Naive thymus-derived CD4-positive, alpha-beta T cell (primary cell): ENCODE results near the gene EEF1AKMT2. TPM values are rescaled to one million over a fixed set of nuclear protein-coding genes. Genes with fewer than 3 reads are reported as not detected.
A peak's percentile ranks its signal among the peaks of the same experiment; 100 is the strongest.
"Not testable (repeated sequence)": the region's sequence is repeated elsewhere in the genome, so short reads cannot be mapped to it uniquely, and the experiment has no call there.

Experiments
- ATAC-seq: fragments of 150-1000 bp; cut with Tn5 transposase; 2 replicates; pipeline ENCODE4 v1.10.0; 2021; ENCODE audit warnings: mild to moderate bottlenecking, moderate library complexity
- CTCF ChIA-PET: fragments of 350-600 bp; sonication (Branson Sonifier 250); formaldehyde crosslinking; loops from one replicate; lab custom pipeline; 2021; ENCODE audit warnings: antibody characterized with exemption; lab: Charles Lee
- POLR2A ChIA-PET: fragments of 350-600 bp; sonication (Branson Sonifier 250); formaldehyde crosslinking; loops from one replicate; lab custom pipeline; 2021; ENCODE audit warnings: antibody characterized with exemption, inconsistent platforms; lab: Charles Lee
- DNase-seq, 9 donors: peaks; one replicate each; pipeline versions ENCODE4 v3.0.0 to v3.0.0-alpha.2; 2020 to 2022; ENCODE audit warnings: mixed read lengths in 1 of 9
- H3K27ac ChIP-seq: one replicate; pipeline ENCODE4 v1.7.0; 2013; ENCODE audit warnings: mild to moderate bottlenecking, low read depth, low read length, moderate library complexity
- H3K27me3 ChIP-seq, 2 donors: one replicate each; pipeline ENCODE4 v1.7.0; 2013; ENCODE audit warnings: low read length in 2 of 2, mild to moderate bottlenecking in 2 of 2, moderate library complexity in 2 of 2; ENCODE audit not compliant: control insufficient read depth in 2 of 2, insufficient read depth in 2 of 2
- H3K36me3 ChIP-seq, 3 experiments: 1 replicate in 2 of 3; 2 replicates in 1 of 3; pipeline ENCODE4 v1.7.0; 2013; ENCODE audit warnings: low read length in 3 of 3, mild to moderate bottlenecking in 3 of 3, moderate library complexity in 1 of 3; ENCODE audit not compliant: insufficient read depth in 3 of 3, control insufficient read depth in 2 of 3
- H3K4me1 ChIP-seq, 2 donors: one replicate each; pipeline ENCODE4 v1.7.0; 2013; ENCODE audit warnings: low read length in 2 of 2, mild to moderate bottlenecking in 2 of 2, moderate library complexity in 1 of 2; ENCODE audit not compliant: control insufficient read depth in 2 of 2, insufficient read depth in 2 of 2
- H3K4me3 ChIP-seq: 2 replicates; pipeline ENCODE4 v1.7.0; 2013; ENCODE audit warnings: mild to moderate bottlenecking, low read length
- H3K9me3 ChIP-seq, 3 experiments: 1 replicate in 2 of 3; 2 replicates in 1 of 3; pipeline ENCODE4 v1.7.0; 2013; ENCODE audit warnings: low read length in 3 of 3; ENCODE audit not compliant: control insufficient read depth in 2 of 3
- H3K27ac Mint-ChIP-seq, 9 donors: one replicate each; pipeline ENCODE4 v1.8.0; 2020 to 2022; ENCODE audit warnings: mixed read lengths in 9 of 9, mild to moderate bottlenecking in 8 of 9, moderate library complexity in 5 of 9, inconsistent platforms in 2 of 9
- H3K27me3 Mint-ChIP-seq, 5 donors: one replicate each; pipeline ENCODE4 v1.8.0; 2021 to 2022; ENCODE audit warnings: mixed read lengths in 5 of 5, mild to moderate bottlenecking in 1 of 5
- H3K36me3 Mint-ChIP-seq, 5 donors: one replicate each; pipeline ENCODE4 v1.8.0; 2020 to 2022; ENCODE audit warnings: mixed read lengths in 5 of 5, mild to moderate bottlenecking in 3 of 5, inconsistent platforms in 1 of 5
- H3K4me1 Mint-ChIP-seq, 7 donors: one replicate each; pipeline ENCODE4 v1.8.0; 2020 to 2022; ENCODE audit warnings: mixed read lengths in 7 of 7, mild to moderate bottlenecking in 3 of 7, inconsistent platforms in 1 of 7
- H3K4me3 Mint-ChIP-seq, 10 donors: one replicate each; pipeline ENCODE4 v1.8.0; 2020 to 2022; ENCODE audit warnings: mild to moderate bottlenecking in 10 of 10, mixed read lengths in 10 of 10, moderate library complexity in 6 of 10, inconsistent platforms in 2 of 10
- H3K9me3 Mint-ChIP-seq, 11 donors: one replicate each; pipeline ENCODE4 v1.8.0; 2020 to 2022; ENCODE audit warnings: mixed read lengths in 11 of 11, mild to moderate bottlenecking in 4 of 11, inconsistent platforms in 1 of 11, moderate library complexity in 1 of 11
- intact Hi-C, 2 donors: fragments of 100-400 bp; cut with micrococcal nuclease; formaldehyde crosslinking; loops; one replicate each; pipeline ENCODE4 v1.15.1; 2023
- polyA plus RNA-seq, 2 donors: library from polyadenylated mRNA; unstranded; fragments of 300-500 nt; fragmentation: Illumina TruSeq; gene quantifications; one replicate each; pipeline ENCODE4 v1.2.3, GENCODE V29; 2021
- total RNA-seq, 6 experiments: library from RNA in 5 of 6; stranded (reverse) in 5 of 6; gene quantifications; 1 replicate in 5 of 6; 2 replicates in 1 of 6; pipeline ENCODE4 v1.2.3 and lab custom pipeline; 2021 to 2026

Gene EEF1AKMT2
- total and polyA plus RNA-seq, 7 experiments from 2014 or later, result 11.5 to 38.1 (median 22.0) TPM

- ChIA-PET CTCF (interaction anchor here (0.7 to 1.4 kb wide), 4 partner anchors 67 to 296 kb away, joined by 3 to 5 read pairs (median 4); no protein-coding TSS in a partner anchor), POLR2A (no interaction called here)
- Histone ChIP-seq H3K36me3 (peaks cover 12 to 49% (median 16%) of the 10 kb centered on the region in 3 experiments), H3K27ac (no peak overlapping the region), H3K27me3 (no peaks in the 10 kb centered on the region), H3K4me3 (no peak overlapping the region), H3K9me3 (no peaks in the 10 kb centered on the region), H3K4me1 (no peaks in the 10 kb centered on the region)
- Mint-ChIP-seq H3K27me3 (no peaks in the 10 kb centered on the region), H3K4me3 (no peak overlapping the region), H3K36me3 (peaks cover 0 to 33% (median 13%) of the 10 kb centered on the region in 5 donors), H3K27ac (peak overlapping the region in 2 of 9 donors; percentile 17 to 36), H3K4me1 (peaks cover 0 to 6% (median 0%) of the 10 kb centered on the region in 7 donors), H3K9me3 (no peaks in the 10 kb centered on the region)
- intact Hi-C loops, result loop anchor here (5.0 to 10.0 kb wide), 4 partner anchors 34 to 831 kb away; partner anchors contain the start of genes EEF1AKMT2 (in 1 of the 2) and FAM53B (in 1 of the 2)
- ATAC-seq (no peak), DNase-seq (no peak)
These were observed 34.6 kb upstream of the EEF1AKMT2 start for GRCh38 chr10:124826262-124826661.

GRCh38 chr10:124825702-124826101, 34.0 kb upstream of the EEF1AKMT2 start:
- H3K27me3 Mint-ChIP-seq, result no peaks in the 10 kb centered on the region
- no peak for DNase-seq
- H3K4me1 Mint-ChIP-seq, result peaks cover 0 to 6% (median 0%) of the 10 kb centered on the region in 7 donors
- H3K4me3 Mint-ChIP-seq, result no peak overlapping the region
- Histone ChIP-seq H3K4me3 (no peak overlapping the region), H3K9me3 (no peaks in the 10 kb centered on the region), H3K27ac (no peak overlapping the region), H3K4me1 (no peaks in the 10 kb centered on the region), H3K36me3 (peaks cover 12 to 46% (median 16%) of the 10 kb centered on the region in 3 experiments), H3K27me3 (no peaks in the 10 kb centered on the region)
- peaks cover 0 to 29% (median 12%) of the 10 kb centered on the region in 5 donors for H3K36me3 Mint-ChIP-seq
- H3K27ac Mint-ChIP-seq, result peak overlapping the region in 1 of 9 donors; percentile 17
- H3K9me3 Mint-ChIP-seq, result no peaks in the 10 kb centered on the region
- POLR2A ChIA-PET, result no interaction called here
- no peak for ATAC-seq
- intact Hi-C loops, result loop anchor here (5.0 to 10.0 kb wide), 4 partner anchors 33 to 831 kb away; partner anchors contain the start of genes EEF1AKMT2 (in 1 of the 2) and FAM53B (in 1 of the 2)
- CTCF ChIA-PET, result interaction anchor here (1.3 to 1.4 kb wide), 3 partner anchors 69 to 296 kb away, joined by 4 to 5 read pairs (median 4); no protein-coding TSS in a partner anchor

- H3K27me3 Mint-ChIP-seq, H3K4me3 Mint-ChIP-seq, H3K27me3 ChIP-seq, H3K4me3 ChIP-seq, ATAC-seq, H3K27ac ChIP-seq, DNase-seq, H3K4me1 Mint-ChIP-seq, POLR2A ChIA-PET, H3K9me3 Mint-ChIP-seq, H3K4me1 ChIP-seq, H3K9me3 ChIP-seq: not testable (repeated sequence)
- Mint-ChIP-seq H3K27ac (peak overlapping the region in 1 of 9 donors; percentile 54), H3K36me3 (peaks cover 0 to 31% (median 14%) of the 10 kb centered on the region in 5 donors)
- peaks cover 9 to 43% (median 12%) of the 10 kb centered on the region in 3 experiments for H3K36me3 ChIP-seq
- intact Hi-C loops, result loop anchor here (5.0 to 10.0 kb wide), 4 partner anchors 33 to 830 kb away; partner anchors contain the start of genes EEF1AKMT2 (in 1 of the 2) and FAM53B (in 1 of the 2)
- CTCF ChIA-PET, result interaction anchor here (1.4 kb wide), 1 partner anchor 84 kb away, joined by 4 read pairs; no protein-coding TSS in a partner anchor
These were observed 33.2 kb upstream of the EEF1AKMT2 start for GRCh38 chr10:124824932-124825331.

GRCh38 chr10:124824507-124824906, 32.8 kb upstream of the EEF1AKMT2 start:
- H3K27ac Mint-ChIP-seq, result peak overlapping the region in 1 of 9 donors; percentile 54
- H3K36me3 ChIP-seq, result peaks cover 5 to 39% (median 10%) of the 10 kb centered on the region in 3 experiments
- no peak overlapping the region for H3K27ac ChIP-seq
- intact Hi-C loops, result loop anchor here in 1 of 2 donors (10.0 kb wide), 1 partner anchor 830 kb away; no protein-coding TSS in a partner anchor
- H3K27me3 ChIP-seq, result no peaks in the 10 kb centered on the region
- DNase-seq (no peak), ATAC-seq (no peak)
- H3K27me3 Mint-ChIP-seq, result no peaks in the 10 kb centered on the region
- no peaks in the 10 kb centered on the region for H3K4me1 ChIP-seq
- H3K4me3 ChIP-seq, result no peak overlapping the region
- ChIA-PET CTCF (interaction anchor here (1.4 kb wide), 1 partner anchor 84 kb away, joined by 4 read pairs; no protein-coding TSS in a partner anchor), POLR2A (no interaction called here)
- peaks cover 0 to 6% (median 0%) of the 10 kb centered on the region in 7 donors for H3K4me1 Mint-ChIP-seq
- peaks cover 0 to 30% (median 15%) of the 10 kb centered on the region in 5 donors for H3K36me3 Mint-ChIP-seq
- no peaks in the 10 kb centered on the region for H3K9me3 ChIP-seq
- H3K4me3 Mint-ChIP-seq, result no peak overlapping the region
- no peaks in the 10 kb centered on the region for H3K9me3 Mint-ChIP-seq

GRCh38 chr10:124821520-124821919, 29.8 kb upstream of the EEF1AKMT2 start:
- Histone ChIP-seq H3K27me3 (no peaks in the 10 kb centered on the region), H3K27ac (no peak overlapping the region), H3K36me3 (peaks cover 0 to 38% (median 6%) of the 10 kb centered on the region in 3 experiments), H3K4me3 (no peak overlapping the region), H3K9me3 (no peaks in the 10 kb centered on the region), H3K4me1 (no peaks in the 10 kb centered on the region)
- Mint-ChIP-seq H3K36me3 (peaks cover 0 to 40% (median 18%) of the 10 kb centered on the region in 5 donors), H3K9me3 (no peaks in the 10 kb centered on the region), H3K27ac (peak overlapping the region in 1 of 9 donors; percentile 32), H3K27me3 (no peaks in the 10 kb centered on the region), H3K4me3 (no peak overlapping the region), H3K4me1 (peaks cover 0 to 6% (median 0%) of the 10 kb centered on the region in 7 donors)
- intact Hi-C loops, result loop anchor here in 1 of 2 donors (10.0 kb wide), 1 partner anchor 827 kb away; no protein-coding TSS in a partner anchor
- DNase-seq (no peak), ATAC-seq (no peak)
- POLR2A ChIA-PET, result no interaction called here
- CTCF ChIA-PET, result no interaction called here

- DNase-seq (no peak), ATAC-seq (no peak)
- Mint-ChIP-seq H3K27me3 (no peaks in the 10 kb centered on the region), H3K4me3 (no peak overlapping the region), H3K36me3 (peaks cover 0 to 33% (median 18%) of the 10 kb centered on the region in 5 donors), H3K9me3 (no peaks in the 10 kb centered on the region), H3K4me1 (peaks cover 0 to 6% (median 0%) of the 10 kb centered on the region in 7 donors), H3K27ac (no peak overlapping the region)
- no peaks in the 10 kb centered on the region for H3K27me3 ChIP-seq
- intact Hi-C loops, result loop anchor here in 1 of 2 donors (10.0 kb wide), 1 partner anchor 825 kb away; no protein-coding TSS in a partner anchor
- H3K36me3 ChIP-seq, result peaks cover 4 to 37% (median 6%) of the 10 kb centered on the region in 3 experiments
- no peak overlapping the region for H3K4me3 ChIP-seq
- ChIA-PET POLR2A (no interaction called here), CTCF (no interaction called here)
- no peaks in the 10 kb centered on the region for H3K4me1 ChIP-seq
- H3K27ac ChIP-seq, result no peak overlapping the region
- H3K9me3 ChIP-seq, result no peaks in the 10 kb centered on the region
These were observed 28.4 kb upstream of the EEF1AKMT2 start for GRCh38 chr10:124820121-124820520.
